ENCODE measurements around the gene GRWD1. TPM values are rescaled to one million over a fixed set of nuclear protein-coding genes. Genes with fewer than 3 reads are reported as not detected.

Gene GRWD1
- total RNA-seq, 1 donor from 2014 or later = 38.4 TPM

DNA sequence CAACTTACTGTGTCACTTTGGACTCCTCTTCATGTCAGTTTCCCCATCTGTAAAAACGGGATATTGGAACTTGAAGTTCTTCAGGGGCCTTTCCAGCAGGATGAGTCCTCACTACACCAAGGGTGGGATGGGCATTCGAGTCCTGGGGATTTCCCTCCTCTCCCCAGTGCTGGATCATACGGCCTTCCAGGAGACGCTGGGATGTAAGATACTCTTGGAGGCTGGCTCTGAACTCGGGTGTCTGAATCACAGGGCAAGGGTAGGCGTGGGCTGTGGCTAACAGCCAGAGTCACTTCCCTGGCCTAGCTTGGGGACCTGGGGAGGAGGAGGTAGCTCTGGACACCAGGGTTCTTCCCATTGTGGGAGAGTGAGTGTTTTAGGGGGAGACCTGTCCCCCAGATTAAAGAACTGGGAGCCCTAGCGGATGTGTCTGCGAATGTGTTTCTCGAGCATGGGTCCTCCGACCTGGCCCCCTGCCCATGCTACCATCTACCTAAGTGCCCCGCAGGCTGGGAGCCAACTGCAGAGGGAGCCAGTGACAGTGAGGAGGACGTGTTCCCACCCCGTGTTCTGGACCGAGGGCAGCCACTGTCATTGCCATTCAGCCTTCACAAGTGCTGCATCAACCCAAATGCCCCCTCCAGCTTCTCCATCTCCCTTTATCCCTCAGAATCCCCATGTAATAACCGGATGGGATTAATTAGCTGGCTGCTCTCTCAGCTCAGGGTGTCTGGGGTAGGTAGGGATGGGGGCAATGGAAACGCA, 21.0 kb downstream of the GRWD1 start:
- Mint-ChIP-seq H3K9me3 (ENCODE audit: unreplicated experiment) (no peaks in the 10 kb centered on the region), H3K27me3 (ENCODE audit: unreplicated experiment) (no peaks in the 10 kb centered on the region), H3K4me3 (ENCODE audit: unreplicated experiment) (no peak overlapping the region), H3K27ac (ENCODE audit: unreplicated experiment) (no peak overlapping the region), H3K4me1 (ENCODE audit: unreplicated experiment) (peaks cover 22% of the 10 kb centered on the region), H3K36me3 (ENCODE audit: unreplicated experiment) (peaks cover 7% of the 10 kb centered on the region)
- DNase-seq (ENCODE audit: extremely low spot score, unreplicated experiment) = no peak
- TF ChIP-seq, protein P1, sequence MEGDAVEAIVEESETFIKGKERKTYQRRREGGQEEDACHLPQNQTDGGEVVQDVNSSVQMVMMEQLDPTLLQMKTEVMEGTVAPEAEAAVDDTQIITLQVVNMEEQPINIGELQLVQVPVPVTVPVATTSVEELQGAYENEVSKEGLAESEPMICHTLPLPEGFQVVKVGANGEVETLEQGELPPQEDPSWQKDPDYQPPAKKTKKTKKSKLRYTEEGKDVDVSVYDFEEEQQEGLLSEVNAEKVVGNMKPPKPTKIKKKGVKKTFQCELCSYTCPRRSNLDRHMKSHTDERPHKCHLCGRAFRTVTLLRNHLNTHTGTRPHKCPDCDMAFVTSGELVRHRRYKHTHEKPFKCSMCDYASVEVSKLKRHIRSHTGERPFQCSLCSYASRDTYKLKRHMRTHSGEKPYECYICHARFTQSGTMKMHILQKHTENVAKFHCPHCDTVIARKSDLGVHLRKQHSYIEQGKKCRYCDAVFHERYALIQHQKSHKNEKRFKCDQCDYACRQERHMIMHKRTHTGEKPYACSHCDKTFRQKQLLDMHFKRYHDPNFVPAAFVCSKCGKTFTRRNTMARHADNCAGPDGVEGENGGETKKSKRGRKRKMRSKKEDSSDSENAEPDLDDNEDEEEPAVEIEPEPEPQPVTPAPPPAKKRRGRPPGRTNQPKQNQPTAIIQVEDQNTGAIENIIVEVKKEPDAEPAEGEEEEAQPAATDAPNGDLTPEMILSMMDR (IDR thresholded peaks at IDR 0.05) = no peak

DNA sequence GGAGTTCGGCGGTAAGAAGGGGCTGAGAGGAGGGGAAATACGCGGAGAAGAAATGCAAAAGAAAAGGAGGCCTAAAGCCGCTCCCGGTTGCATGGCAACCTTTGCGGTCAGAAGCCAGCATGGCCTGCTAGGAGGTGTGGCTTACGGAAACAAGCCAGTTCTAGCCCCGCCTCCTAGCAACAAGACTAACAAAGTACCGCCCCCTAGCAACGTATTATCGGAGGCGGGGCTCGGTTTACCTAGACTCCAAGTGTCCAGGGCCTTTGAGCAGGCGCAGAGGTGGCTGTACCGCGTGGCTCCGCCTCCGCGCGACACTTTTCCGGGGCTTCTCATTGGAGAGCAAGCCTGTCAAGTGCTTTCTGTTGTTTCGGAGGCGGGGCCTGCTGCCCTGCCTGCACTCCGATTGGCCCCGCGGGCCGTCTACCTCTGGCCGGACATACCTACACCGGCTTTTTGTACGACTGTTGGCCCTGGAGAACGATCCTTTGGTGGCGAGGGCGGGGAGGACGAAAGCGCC, 23.0 kb downstream of the GRWD1 start:
- Mint-ChIP-seq H3K4me3 (ENCODE audit: unreplicated experiment) (peak overlapping the region; percentile 82), H3K36me3 (ENCODE audit: unreplicated experiment) (peaks cover 16% of the 10 kb centered on the region), H3K27ac (ENCODE audit: unreplicated experiment) (peak overlapping the region; percentile 96), H3K9me3 (ENCODE audit: unreplicated experiment) (no peaks in the 10 kb centered on the region), H3K27me3 (ENCODE audit: unreplicated experiment) (no peaks in the 10 kb centered on the region), H3K4me1 (ENCODE audit: unreplicated experiment) (peaks cover 22% of the 10 kb centered on the region)
- DNase-seq (ENCODE audit: extremely low spot score, unreplicated experiment) = peak; percentile 100
- TF ChIP-seq, protein P1 (IDR thresholded peaks at IDR 0.05) = no peak

DNA sequence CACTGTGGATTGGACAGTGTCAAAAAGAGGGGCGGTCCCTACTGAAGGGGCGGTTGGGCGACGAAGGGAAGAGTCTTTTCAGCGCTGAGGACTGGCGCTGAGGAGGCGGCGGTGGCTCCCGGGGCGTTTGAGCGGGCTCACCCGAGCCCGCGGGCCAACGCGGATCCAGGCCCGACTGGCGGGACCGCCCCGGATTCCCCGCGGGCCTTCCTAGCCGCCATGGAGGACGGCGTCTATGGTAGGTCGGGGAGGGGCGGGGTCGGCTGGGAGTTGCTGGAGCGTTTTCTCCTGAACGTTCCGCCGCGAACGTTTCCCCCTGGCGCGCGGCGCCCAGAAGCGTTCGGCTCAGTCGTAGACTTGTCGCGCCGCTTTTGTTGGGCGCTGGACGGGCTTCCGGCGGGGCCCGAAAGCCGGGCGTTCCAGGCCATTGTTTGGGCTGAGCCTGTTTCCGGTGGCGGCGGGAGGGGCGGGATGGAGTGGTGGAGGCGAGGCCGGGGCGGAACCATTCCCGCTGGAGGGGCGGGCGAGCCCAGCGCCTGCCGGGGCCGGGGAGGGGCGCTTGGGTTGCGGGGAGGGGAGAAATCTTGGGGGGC, 23.6 kb downstream of the GRWD1 start, which contains the start of gene CYTH2:
Gene CYTH2 (plus strand): TSS at position 81 of the 593 bp plus-strand sequence. CDS start 139 bp downstream, at position 220.
- DNase-seq (ENCODE audit: extremely low spot score, unreplicated experiment) = peak; percentile 93
- no peaks in the 10 kb centered on the region for H3K27me3 Mint-ChIP-seq (ENCODE audit: unreplicated experiment)
- H3K4me3 Mint-ChIP-seq (ENCODE audit: unreplicated experiment) = peak within 1 kb of the TSS; percentile 82
- peak within 1 kb of the TSS; percentile 96 for H3K27ac Mint-ChIP-seq (ENCODE audit: unreplicated experiment)
- H3K36me3 Mint-ChIP-seq (ENCODE audit: unreplicated experiment) = peaks cover 18% of the 10 kb centered on the region
- TF ChIP-seq, protein P1 (IDR thresholded peaks at IDR 0.05) = no peak
- H3K9me3 Mint-ChIP-seq (ENCODE audit: unreplicated experiment) = no peaks in the 10 kb centered on the region
- peaks cover 23% of the 10 kb centered on the region for H3K4me1 Mint-ChIP-seq (ENCODE audit: unreplicated experiment)

DNA sequence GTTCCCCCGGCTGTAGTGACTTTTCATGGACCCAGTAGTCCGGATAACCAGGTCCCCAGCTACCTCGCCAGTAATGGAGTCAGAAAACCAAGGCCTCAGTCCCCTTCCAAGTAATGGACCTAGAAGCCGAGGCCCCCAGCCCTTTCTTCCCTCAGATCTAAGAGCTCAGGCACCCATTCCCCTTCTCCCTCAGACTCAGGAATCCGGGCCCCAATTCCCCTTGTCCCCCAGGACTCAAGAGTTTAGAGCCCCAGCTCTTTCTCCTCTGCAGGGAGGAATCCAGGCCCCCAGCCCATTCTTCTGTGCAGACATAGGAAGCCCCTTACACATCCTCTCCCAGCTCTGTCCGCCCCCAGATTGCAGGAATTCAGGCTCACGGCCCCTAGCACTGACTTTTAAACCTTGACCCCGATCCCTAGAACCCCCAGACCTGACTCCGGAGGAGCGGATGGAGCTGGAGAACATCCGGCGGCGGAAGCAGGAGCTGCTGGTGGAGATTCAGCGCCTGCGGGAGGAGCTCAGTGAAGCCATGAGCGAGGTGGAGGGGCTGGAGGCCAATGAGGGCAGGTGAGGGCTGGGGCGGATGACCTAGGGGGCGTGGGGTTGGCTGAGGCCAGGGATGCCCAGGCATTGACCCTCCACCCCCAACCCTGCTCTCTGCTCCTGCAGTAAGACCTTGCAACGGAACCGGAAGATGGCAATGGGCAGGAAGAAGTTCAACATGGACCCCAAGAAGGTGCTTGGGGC, 24.3 kb downstream of the GRWD1 start:
- Mint-ChIP-seq H3K9me3 (ENCODE audit: unreplicated experiment) (no peaks in the 10 kb centered on the region), H3K36me3 (ENCODE audit: unreplicated experiment) (peaks cover 25% of the 10 kb centered on the region), H3K27me3 (ENCODE audit: unreplicated experiment) (no peaks in the 10 kb centered on the region), H3K4me1 (ENCODE audit: unreplicated experiment) (peaks cover 23% of the 10 kb centered on the region), H3K4me3 (ENCODE audit: unreplicated experiment) (peak overlapping the region; percentile 82), H3K27ac (ENCODE audit: unreplicated experiment) (no peak overlapping the region)
- DNase-seq (ENCODE audit: extremely low spot score, unreplicated experiment) = no peak
- TF ChIP-seq, protein P1 (IDR thresholded peaks at IDR 0.05) = no peak
